NCI-H748 (cell line): ENCODE measurements around the gene AADAC.
A peak's percentile ranks its signal among the peaks of the same experiment; 100 is the strongest.
"Not testable (repeated sequence)": the region's sequence is repeated elsewhere in the genome, so short reads cannot be mapped to it uniquely, and the experiment has no call there.

Experiments
- DNase-seq: peaks from one replicate; lab custom pipeline; 2025; ENCODE audit not compliant: unreplicated experiment; lab: John Stamatoyannopoulos, UW

AADAC gene

DNA sequence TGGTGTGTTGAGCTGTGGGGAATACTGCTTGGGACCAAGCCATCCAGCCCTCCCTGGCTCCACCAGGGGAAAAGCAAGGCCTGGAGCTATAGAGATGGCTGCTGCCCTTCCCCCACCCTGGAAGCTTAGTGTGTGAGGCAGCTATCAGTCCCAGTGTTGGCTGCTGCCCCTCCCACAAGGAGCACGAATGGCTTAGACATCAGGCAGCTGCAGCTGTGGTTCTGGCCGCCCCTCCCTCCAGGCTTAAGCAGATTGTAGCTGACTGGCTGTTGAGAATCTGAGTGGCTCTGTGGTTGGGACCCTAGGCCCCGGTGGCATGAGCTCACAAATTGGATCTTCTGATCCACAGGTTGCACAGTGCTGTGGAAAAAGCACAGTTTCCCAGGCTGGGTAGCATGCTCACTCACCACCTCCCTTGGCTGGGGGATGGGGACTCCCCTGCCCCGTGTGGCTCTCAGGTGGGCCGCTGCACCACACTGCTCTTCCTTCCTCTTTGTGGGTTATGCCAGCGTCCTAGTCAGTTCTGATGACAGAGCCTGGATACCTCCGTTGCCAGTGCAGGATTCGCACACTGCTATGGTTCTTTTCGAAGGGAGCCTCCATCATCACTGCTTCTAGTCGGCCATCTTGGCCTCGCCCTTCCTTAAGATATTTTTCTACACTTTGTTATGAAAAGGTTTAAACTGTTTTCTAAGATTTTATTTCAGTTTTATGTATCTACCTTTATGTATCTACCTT lies 38.3 kb downstream of the AADAC start:
- no peak for DNase-seq

GRCh38 chr3:151856118-151856517 lies 42.2 kb downstream of the AADAC start:
- peak; percentile 21 for DNase-seq

- no peak for DNase-seq
Observed at GRCh38 chr3:151856641-151857040, 42.7 kb downstream of the AADAC start.

GRCh38 chr3:151859233-151859673 lies 45.3 kb downstream of the AADAC start:
- DNase-seq: no peak

- no peak for DNase-seq
Observed at GRCh38 chr3:151859905-151860304, 46.0 kb downstream of the AADAC start.

- DNase-seq: no peak
Observed at GRCh38 chr3:151863611-151864010, 49.7 kb downstream of the AADAC start.

DNA sequence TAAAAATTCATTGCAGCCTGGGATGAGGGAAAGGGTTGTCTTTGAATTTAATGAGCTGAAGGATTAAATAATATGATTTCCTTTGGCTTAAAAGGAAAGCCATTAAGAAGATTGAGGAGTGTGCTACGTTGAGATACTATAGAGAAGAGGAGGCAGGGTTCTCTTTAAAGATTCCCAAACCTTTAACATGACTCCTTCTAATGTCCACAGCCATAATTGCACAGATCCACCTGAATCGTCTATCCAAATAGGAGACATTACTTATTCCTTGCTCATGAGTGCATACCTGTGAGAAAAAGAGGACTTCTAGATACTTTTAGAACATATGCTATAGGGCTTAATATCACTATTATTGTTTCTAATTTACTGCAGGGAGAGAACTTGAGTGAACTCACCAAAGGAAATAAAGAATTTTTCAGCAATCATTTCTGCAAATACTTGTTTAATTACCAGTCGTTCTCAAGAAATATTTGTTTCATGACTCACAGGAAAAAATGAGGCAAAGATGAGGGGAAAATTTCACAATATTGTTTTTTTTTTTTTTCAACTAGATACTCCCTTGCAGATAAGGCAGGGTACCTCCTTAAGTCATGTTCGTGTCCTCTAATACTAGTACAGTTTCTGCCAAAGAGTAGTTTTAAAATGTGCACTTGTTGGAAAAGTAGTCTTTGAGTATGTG lies 50.6 kb downstream of the AADAC start:
- DNase-seq: no peak

- peak; percentile 17 for DNase-seq
Observed at GRCh38 chr3:151866711-151867410, 52.9 kb downstream of the AADAC start.

- peak; percentile 4 for DNase-seq
Observed at GRCh38 chr3:151867666-151868065, 53.8 kb downstream of the AADAC start.

DNA sequence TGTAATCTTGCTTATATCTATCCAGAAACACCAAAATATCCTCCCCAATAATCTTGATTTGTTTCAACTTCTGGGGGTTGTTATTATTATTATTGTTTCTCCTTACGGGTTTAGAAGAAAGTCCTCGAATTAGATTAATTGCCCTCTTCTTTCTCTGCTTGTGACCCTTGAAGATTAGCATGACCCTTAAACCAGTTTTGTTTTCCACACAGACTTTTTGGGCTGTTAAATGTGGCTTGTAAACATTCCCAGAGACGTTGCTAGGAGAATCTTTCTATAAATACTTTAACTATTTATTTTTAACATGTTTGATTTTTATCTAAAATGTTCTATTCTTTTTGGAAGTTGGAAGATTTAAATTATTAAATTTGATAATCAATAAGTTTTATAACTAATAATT lies 55.3 kb downstream of the AADAC start:
- DNase-seq: no peak

- no peak for DNase-seq
Observed at GRCh38 chr3:151871639-151872468, 57.9 kb downstream of the AADAC start.

DNA sequence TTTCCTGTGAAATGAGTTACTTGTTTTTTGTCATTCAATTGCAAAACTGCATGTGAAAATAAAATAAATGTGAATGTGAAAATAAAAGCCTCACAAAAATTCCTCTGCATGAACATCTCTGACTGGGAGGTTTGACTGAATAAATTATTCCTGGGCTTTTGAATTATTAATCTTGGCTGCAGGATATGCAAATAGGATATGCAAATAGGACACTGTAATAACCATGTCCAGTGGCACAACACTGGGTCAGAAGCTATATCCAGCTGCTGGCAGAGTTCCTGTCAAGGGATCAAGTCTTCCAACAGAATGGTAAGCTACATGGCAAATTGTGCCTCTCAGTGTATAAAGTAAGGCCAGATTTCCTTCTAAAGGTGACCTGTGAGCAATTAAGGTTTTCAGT lies 59.5 kb downstream of the AADAC start, which contains the start of gene SUCNR1:
Gene SUCNR1 (plus strand): TSS at position 246 of the 400 bp plus-strand sequence. CDS start 6,250 bp downstream, outside the sequence.
- DNase-seq: no peak

- DNase-seq: not testable (repeated sequence)
Observed at GRCh38 chr3:151874079-151874478, 60.2 kb downstream of the AADAC start.

DNA sequence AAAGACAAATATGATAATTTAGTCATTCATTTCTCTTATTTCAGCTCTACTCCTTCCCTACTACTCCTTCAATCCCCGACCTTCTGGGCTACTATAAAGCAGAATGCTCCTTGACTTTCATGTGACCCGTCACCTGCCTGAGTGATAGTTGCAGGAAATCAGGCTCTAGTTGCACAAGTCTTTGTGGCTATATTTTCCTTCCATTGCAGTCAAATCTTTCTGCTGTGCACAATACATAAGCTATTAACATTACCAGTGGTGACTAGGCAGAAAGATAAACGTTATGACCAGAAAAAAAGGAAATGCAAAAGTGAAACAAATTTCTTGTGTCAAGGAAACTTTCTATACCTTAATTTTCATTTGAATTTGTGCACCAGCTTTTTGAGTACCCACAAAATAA lies 61.8 kb downstream of the AADAC start:
- DNase-seq: peak; percentile 3

- no peak for DNase-seq
Observed at GRCh38 chr3:151877269-151877668, 63.4 kb downstream of the AADAC start.
